Renal cortical epithelial cell (primary cell): ENCODE data around the gene C6orf47. TPM values are rescaled to one million over a fixed set of nuclear protein-coding genes. Genes with fewer than 3 reads are reported as not detected.
A peak's percentile ranks its signal among the peaks of the same experiment; 100 is the strongest.

Experiments used
- DNase-seq: peaks from one replicate; pipeline ENCODE4 v3.0.0-alpha.2; 2011; ENCODE audit warnings: low read depth
- total RNA-seq: library from RNA; depleted of rRNA; stranded (reverse); fragments of >200 nt; gene quantifications from 2 replicates; pipeline ENCODE4 v1.2.3, GENCODE V29; 2014

Gene C6orf47
- total RNA-seq, 1 donor from 2014 or later, result 28.6 TPM

DNA sequence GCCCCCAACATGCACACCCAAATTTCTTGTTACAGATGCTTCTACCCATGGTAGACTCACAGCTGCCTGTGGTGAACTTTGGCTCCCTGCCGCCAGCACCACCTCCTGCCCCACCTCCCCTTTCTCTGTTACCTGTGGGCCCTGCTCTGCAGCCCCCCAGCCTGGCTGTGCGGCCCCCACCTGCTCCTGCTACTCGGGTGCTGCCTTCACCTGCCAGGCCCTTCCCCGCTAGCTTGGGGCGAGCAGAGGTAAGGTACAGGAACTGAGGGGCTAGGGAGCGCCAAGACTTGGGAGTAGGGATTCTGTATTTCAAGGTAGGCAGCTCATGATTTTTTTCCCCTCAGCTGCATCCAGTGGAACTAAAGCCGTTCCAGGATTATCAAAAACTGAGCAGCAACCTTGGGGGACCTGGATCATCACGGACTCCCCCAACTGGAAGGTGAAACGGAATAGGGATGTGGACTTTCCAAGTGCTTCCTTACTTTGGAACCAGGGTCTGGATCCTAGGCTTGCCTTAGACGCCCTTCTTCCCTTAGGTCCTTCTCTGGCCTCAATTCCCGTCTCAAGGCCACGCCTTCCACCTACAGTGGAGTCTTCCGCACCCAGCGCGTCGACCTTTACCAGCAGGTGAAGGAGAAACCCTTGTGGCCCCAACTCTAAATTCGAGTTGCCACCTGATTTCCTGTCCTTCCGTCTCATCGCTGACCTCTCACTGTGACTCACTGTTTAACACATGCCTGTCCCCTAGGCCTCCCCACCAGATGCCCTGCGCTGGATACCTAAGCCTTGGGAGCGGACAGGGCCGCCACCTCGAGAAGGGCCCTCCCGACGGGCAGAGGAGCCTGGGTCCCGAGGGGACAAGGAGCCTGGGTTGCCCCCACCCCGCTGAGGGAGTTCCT lies 23.6 kb downstream of the C6orf47 start:
- DNase-seq, result no peak

DNA sequence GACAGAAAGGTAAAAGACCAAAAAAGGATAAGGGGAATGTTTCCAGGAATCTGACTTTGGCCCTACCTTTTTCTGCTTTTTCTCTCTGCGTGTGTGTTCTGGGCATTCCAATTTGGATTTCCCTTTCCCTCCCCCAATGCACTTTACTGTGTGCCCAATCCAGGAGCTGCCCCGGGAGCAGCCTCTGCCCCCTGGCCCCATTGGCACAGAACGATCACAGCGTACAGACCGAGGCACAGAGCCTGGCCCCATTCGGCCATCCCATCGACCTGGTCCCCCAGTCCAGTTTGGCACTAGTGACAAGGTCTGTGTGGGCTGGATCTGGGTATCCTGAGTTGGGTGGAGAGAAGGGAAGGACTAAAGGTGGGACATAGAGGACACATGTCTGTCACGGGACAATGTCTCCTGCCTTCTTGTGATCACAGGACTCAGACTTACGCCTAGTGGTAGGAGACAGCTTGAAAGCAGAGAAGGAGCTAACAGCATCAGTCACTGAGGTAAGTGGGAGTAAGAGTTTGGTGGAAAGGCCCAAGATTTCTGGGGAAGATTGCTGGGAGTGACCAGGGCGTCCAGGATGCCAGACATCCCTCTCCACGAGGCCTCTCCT lies 25.5 kb downstream of the C6orf47 start:
- DNase-seq, result no peak

- no peak for DNase-seq
Measured at GRCh38 chr6:31634131-31634530, 26.4 kb downstream of the C6orf47 start.

DNA sequence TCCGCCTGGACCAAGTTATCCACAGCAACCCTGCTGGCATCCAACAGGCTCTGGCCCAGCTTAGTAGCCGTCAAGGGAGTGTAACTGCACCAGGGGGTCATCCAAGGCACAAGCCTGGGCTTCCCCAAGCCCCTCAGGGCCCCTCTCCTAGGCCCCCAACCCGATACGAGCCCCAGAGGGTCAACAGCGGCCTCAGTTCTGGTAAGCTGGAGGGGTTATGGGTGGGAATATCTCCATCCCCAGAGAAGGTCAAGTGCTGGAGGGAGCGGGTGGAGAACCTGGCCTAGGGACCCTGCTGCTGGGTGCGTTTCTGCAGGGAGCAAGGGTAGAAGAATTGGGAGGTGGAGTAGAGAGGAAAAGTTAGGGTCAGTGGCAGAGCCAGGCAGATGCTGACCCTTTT lies 27.1 kb downstream of the C6orf47 start:
- DNase-seq, result no peak

DNA sequence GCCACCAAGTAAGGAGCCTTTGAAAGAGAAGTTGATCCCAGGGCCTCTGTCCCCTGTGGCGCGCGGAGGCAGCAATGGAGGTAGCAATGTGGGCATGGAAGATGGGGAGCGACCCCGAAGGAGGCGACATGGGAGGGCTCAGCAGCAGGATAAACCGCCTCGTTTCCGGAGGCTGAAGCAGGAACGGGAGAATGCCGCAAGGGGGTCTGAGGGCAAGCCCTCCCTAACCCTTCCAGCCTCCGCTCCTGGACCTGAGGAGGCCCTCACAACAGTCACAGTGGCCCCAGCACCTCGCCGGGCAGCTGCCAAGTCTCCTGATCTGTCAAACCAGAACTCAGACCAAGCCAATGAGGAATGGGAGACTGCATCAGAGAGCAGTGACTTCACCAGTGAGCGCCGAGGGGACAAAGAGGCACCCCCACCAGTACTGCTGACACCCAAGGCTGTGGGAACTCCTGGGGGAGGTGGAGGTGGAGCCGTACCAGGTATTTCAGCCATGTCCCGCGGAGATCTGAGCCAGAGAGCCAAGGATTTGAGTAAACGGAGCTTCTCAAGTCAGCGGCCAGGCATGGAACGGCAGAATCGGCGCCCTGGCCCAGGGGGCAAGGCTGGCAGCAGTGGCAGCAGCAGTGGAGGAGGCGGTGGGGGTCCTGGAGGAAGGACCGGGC lies 28.2 kb downstream of the C6orf47 start:
- DNase-seq, result no peak

DNA sequence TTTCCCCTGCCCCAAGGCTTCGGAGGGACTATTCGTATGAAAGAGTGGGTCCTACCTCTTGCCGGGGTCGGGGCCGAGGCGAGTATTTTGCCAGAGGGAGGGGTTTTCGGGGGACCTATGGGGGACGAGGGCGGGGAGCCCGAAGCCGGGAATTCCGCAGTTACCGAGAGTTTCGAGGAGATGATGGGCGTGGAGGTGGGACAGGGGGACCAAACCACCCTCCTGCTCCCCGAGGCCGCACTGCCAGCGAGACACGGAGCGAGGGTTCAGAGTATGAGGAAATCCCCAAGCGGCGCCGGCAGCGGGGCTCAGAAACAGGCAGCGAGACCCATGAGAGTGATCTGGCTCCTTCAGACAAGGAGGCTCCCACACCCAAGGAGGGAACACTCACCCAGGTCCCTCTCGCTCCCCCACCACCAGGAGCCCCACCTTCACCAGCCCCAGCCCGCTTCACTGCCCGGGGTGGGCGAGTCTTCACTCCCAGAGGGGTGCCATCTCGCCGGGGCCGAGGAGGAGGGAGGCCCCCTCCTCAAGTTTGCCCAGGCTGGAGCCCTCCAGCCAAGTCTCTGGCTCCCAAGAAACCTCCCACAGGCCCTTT lies 28.8 kb downstream of the C6orf47 start:
- no peak for DNase-seq

DNA sequence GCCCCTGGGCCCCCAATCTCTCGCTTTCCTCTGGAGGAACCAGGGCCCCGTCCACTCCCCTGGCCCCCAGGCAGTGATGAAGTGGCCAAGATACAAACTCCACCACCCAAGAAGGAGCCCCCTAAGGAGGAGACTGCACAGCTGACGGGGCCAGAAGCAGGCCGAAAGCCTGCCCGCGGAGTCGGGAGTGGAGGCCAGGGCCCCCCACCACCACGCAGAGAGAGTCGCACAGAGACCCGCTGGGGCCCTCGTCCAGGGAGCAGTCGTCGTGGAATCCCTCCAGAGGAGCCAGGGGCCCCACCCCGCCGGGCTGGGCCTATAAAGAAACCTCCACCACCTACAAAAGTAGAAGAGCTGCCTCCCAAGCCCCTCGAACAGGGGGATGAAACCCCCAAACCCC lies 29.4 kb downstream of the C6orf47 start:
- DNase-seq, result no peak

GRCh38 chr6:31630177-31630934 lies 30.2 kb downstream of the C6orf47 start:
- DNase-seq, result no peak

- no peak for DNase-seq
Measured at GRCh38 chr6:31629014-31629413, 31.6 kb downstream of the C6orf47 start.

GRCh38 chr6:31627690-31628287 lies 32.8 kb downstream of the C6orf47 start:
- DNase-seq, result no peak

DNA sequence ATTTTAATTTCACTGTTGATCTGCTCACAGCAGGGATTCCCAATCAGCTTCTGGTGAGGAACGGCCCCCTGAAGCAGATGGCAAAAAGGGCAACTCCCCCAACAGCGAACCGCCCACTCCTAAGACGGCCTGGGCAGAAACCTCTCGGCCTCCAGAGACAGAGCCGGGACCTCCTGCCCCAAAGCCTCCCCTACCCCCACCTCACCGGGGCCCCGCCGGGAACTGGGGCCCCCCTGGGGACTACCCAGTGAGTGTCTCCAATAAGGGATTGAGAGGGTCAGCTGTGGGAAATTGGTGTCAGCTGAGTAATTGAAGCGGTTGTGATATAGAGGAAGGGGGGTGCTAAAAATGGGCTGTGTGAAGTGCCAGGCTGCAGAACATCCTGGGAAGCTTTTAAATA lies 33.6 kb downstream of the C6orf47 start:
- no peak for DNase-seq

DNA sequence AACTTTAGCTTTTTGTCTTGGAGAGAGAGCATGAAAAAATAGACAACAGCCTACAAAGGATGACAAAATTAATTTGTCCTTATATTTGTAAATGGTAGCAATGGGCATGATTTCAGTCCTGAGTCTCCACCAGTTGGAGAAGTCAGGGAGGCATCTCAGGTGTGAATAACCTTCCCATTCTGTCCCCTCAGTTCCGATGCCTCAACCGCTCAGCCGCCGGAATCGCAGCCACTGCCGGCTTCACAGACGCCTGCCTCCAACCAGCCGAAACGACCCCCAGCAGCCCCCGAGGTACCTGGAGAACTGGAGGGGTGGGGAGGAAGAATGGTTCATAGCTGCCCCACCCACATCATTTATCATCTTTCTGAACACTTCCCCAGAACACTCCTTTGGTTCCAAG lies 36.5 kb downstream of the C6orf47 start:
- DNase-seq, result no peak

- no peak for DNase-seq
Measured at GRCh38 chr6:31622684-31623091, 37.9 kb downstream of the C6orf47 start.

DNA sequence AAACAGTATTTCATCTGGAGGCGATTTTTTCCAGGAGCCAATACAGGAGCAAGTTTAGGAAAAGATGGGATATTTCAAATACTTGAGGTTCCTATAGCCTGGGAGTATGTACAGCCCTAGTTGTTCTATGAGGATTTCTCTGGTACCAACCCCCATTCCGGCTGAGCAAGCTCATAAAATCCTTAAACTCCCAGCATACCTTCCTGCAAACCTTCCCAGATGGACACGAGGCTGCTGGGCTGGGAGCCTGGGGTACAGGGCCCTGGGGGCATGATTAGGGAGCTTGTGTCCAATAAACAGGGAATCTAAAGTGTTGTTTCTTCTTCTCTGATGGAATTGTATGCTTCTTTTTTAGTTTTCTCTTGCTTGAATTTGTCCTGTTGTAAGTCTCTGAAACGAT lies 38.6 kb downstream of the C6orf47 start:
- no peak for DNase-seq

DNA sequence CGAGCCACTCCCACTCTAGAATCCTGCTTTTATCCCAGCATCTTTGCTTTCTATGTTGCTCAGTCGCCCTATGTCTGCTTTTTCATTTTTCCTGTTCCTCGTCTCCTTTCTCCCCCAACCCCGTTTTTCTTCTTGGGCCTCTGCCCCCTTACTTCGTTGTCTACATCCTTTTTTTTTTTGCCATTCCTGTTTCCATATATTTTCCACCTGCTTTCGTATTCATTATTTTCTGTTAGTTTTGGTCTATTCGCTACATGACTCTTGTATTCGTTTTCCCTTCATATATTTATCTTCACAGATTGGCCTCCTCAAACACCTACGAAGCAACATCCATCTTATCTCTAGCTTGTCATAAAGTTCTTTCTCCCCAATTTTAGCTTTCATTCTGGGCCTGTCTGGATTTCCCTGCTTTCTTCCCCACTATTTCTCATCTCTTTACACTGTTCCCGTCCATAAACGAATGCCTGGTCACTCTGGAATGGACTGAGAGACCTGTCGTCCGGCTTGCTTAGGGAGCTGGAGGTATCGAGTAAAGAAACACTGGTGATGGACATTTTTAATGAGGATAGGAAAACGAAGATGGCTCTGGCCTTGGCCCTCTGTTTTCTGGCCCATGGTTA lies 39.1 kb downstream of the C6orf47 start:
- no peak for DNase-seq

- DNase-seq, result no peak
Measured at GRCh38 chr6:31620586-31621319, 39.8 kb downstream of the C6orf47 start, which contains the start of gene PRRC2A. Gene PRRC2A, plus strand, starts transcription at chr6:31620715. Its CDS starts 2,075 bp downstream, at chr6:31622790.

GRCh38 chr6:31619805-31620585 lies 40.6 kb downstream of the C6orf47 start:
- peak; percentile 95 for DNase-seq

DNA sequence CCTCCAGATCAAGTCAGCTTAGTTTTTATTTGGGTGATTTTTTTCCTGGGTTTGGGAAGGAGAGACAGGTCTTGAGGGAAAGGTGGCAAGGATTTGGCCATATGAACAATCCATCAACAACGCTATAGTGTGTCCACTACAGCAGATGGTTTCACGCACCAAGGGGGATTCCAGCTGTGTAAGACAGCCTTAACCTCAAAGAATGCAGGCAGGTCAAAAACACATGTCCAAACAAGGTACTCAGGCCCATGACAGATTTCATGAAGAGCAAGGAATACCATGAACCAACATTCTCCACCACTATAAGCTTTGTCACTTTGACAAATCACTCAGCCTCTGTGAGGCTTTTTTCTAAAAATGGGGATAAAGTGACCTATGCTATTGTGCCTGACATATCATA lies 43.6 kb downstream of the C6orf47 start:
- no peak for DNase-seq

GRCh38 chr6:31615748-31616147 lies 44.8 kb downstream of the C6orf47 start:
- DNase-seq, result no peak
